HEK293T (cell line): ENCODE data around the gene SLC47A2.

Source experiments
- BHLHE40 ChIP-seq: fragments of 450-650 bp; IDR thresholded peaks from 2 replicates; pipeline ENCODE4 v1.6.1; 2016; ENCODE audit warnings: mild to moderate bottlenecking, moderate library complexity, borderline replicate concordance
- FOXK2 ChIP-seq: fragments of 450-650 bp; IDR thresholded peaks from 2 replicates; pipeline ENCODE4 v1.6.1; 2016; ENCODE audit warnings: mild to moderate bottlenecking
- NFRKB ChIP-seq: fragments of 450-650 bp; IDR thresholded peaks from 2 replicates; pipeline ENCODE4 v1.6.1; 2016; ENCODE audit warnings: mild to moderate bottlenecking, moderate library complexity

DNA sequence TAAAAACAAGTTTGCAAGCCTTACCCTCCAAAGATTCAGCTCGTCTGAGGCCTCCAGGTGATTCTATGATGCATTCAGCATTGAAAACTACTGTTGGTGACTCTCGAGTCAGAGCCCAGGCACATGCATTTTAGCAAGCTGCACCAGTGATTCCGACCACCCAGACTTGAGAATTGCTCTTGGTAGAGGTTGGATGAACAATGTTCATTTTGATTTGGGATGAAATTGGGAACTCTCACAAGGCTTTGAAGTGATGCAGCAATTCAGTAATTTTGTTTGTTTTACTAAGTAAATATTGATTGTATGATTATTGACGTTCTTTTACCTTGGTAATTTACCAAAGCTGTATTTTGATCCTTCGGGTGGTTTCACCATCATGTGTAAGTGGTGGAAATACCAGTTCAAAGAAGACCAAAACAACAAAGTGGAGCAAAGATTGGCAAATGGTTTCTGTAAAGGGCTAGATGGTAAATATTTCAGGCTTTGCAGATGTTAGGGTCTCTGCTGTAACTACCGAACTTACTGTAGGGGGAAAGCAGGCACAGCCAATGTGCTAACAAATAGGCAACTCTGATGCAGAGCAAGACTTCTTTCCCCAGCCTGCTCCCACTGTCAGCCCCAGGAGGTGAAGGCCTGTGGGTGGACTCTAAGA is 56.0 kb downstream of the SLC47A2 start:
- TF ChIP-seq FOXK2, result no peak
- no peak for TF ChIP-seq BHLHE40
- no peak for TF ChIP-seq NFRKB
